ENCODE results near the gene EXOG.
A peak's percentile ranks its signal among the peaks of the same experiment; 100 is the strongest.

Gene EXOG

DNA sequence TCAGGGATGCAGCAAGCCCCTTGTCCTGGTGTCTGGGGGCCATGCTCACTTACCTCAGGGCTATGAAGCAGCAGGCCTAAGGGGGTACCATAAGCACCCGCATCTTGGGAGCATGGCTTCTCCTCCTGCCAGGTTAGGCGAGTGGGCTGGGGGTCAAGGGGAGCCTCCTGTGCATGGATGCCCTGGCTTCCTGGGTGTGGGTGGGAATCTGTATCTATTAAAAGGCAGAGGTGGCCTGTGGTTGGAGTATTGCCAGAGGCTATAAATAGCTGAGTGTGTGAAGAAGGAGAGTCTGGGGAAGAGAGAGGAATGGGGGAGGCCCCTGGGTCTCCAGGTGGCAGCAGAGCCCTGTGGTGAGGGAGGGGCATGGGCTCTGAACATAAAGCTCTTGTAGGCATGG is 22.9 kb upstream of the EXOG start:
- DNase-seq (ENCODE audit: low spot score): no peak

DNA sequence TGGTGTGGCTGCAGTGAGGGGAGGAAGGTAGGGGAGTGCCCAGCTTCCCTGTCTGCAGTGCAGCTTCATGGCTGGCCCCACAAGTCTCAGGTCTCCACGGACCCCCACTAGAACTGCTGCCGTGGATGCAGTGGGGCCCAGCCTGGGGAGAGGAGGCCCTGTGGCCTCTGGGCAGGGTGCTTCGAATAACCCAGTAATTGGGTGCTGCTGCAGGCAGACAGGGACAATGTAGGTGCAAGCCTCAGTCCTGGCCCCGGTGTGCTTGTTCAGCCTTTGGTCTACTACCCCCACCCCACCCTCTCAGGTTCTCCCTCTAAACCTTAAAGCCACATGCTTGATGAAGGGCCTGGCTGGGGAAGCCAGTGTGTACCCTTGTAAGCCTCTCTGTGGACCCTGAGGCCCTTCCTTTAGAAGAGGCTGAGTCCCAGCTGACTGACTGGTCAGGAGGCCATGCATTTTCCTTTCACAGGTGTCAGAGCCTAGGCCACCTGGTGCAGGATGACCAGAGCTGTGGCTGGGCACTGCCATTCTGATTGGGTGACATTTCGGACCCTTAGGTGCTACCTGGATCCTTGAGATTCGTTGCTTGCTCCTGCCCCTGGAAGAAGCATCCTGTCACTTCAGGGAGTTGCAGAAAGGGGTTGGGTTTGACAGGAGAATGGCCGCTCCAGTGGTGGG is 21.1 kb upstream of the EXOG start:
- DNase-seq (ENCODE audit: low spot score): no peak

DNA sequence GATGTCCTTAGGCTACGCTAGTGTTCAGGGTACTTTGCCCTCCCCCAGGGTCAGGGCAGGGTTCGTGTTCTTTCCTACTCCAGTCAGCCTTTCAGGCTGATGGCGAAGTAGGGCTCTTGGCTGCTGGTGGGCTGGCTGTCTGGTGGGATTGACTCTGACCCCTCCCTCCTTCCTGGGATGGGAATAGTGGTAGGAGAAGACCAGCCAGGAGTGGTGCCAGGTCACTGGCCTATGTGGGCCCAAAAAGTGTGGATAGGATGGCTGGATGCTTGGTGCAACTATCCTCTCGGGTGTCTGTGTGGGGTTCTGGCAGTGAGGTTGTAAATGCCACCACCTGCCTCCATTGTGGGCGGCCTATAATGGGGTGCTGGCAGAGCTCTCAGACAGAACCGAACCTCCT is 20.4 kb upstream of the EXOG start:
- DNase-seq (ENCODE audit: low spot score): no peak

DNA sequence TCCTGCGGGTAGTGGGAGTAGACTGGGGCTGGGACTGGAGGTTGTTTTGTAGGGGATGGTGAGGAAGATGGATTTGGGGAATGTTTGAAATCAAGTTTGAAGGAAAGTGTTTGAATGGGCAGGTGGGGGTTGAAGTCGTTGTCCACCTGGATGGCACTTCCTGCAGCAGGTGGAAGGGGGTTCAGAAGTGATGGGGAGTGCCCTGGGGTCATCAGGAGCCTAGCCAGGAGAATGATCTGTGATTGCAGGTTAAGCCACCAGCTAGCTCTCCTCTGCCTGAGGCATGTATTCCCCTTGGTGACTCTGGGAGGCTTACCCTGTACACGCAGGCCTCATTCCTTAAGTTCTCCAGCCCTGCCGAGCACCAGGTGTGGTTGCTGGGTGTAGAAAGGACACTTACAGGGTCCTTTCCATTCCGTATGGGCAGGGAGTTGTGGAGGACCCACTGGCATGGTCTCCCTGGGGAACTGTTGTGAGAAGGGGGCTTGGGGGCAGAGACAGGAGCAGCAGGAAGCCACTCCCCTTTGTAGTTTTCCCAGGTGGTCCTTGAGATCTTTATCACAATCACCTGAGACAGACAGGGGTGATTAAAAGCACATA is 19.9 kb upstream of the EXOG start:
- no peak for DNase-seq (ENCODE audit: low spot score)

DNA sequence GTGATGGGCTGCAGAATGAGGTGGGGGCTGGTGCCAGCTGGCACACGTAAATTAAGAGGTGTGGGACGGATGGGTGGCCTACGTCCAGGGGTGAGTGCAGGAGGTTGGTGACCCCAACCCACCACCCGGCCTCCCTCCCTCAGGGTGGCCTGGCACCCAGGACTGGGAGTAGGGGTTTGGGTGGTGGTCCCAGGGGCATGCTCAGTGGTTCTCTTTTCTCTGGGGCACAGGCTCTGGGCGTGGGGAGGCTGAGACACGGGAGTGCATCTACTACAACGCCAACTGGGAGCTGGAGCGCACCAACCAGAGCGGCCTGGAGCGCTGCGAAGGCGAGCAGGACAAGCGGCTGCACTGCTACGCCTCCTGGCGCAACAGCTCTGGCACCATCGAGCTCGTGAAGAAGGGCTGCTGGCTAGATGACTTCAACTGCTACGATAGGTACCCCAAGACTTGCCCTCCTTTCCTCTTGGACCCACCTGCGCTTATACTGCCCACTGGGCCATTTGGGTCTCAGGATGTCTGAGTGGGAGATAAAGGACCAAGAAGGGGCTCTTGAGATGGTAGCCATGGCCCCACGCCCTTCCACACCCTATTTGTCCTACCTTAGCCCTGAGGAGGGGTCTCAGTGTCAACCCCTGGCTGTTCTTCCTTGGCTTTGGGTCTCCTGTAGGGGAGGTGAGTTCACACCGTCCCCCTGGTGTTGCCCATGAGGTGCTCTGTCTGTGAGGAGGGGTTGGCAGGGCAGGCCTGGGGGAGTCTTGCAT is 18.9 kb upstream of the EXOG start:
- DNase-seq (ENCODE audit: low spot score): no peak

DNA sequence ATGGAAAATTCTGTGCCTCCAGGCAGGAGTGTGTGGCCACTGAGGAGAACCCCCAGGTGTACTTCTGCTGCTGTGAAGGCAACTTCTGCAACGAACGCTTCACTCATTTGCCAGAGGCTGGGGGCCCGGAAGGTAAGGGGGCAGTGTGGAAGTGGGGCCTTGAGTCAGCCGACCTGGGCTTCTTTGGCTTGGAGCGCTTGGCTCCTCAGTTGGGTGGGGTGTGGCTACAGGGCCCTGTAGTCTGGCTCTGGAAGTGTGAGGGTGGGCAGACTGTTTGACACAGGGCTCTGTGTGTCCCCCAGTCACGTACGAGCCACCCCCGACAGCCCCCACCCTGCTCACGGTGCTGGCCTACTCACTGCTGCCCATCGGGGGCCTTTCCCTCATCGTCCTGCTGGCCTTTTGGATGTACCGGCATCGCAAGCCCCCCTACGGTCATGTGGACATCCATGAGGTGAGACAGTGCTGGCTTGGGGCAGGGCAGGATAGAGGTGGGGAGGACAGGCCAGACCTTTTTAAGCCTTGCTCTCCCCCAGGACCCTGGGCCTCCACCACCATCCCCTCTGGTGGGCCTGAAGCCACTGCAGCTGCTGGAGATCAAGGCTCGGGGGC is 18.2 kb upstream of the EXOG start:
- no peak for DNase-seq (ENCODE audit: low spot score)

DNA sequence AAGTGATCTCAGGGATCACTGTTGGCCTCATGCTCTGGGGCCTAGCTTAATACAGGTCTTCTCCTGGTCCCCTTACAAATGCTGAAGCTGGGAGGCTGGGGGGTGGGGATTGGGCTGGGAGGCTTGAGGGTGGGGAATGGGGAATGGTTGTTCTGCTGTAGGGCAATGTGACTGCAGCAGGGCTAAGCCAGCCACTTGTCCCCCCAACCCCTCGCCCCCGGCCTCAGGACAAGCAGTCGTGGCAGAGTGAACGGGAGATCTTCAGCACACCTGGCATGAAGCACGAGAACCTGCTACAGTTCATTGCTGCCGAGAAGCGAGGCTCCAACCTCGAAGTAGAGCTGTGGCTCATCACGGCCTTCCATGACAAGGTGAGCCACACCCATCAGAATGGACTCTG is 17.2 kb upstream of the EXOG start:
- DNase-seq (ENCODE audit: low spot score): no peak

DNA sequence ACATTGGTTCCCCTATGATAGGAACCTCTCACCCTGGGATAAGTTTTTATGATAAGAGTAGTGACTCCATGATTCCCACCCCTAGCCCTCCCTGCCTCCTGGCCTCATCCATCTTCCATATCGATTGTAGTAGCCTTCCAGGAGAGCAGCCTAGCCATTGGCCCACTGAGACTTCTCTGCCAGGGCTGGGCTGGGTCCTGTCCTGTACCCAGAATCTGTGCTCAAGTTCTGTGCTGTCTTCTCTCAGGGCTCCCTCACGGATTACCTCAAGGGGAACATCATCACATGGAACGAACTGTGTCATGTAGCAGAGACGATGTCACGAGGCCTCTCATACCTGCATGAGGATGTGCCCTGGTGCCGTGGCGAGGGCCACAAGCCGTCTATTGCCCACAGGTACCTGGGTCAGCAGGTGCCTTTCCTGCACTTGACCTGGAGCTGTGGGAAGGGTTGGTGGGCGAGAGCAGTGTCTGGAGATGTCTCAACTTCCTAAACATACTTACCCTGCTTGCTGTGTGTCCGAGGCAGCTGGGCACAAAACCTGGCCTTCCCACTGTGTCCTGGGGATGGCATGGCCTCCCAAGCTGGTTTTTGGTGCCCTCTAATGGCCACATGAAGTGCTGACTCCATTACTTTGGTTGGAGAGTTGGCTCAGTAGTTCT is 16.6 kb upstream of the EXOG start:
- DNase-seq (ENCODE audit: low spot score): peak; percentile 90

DNA sequence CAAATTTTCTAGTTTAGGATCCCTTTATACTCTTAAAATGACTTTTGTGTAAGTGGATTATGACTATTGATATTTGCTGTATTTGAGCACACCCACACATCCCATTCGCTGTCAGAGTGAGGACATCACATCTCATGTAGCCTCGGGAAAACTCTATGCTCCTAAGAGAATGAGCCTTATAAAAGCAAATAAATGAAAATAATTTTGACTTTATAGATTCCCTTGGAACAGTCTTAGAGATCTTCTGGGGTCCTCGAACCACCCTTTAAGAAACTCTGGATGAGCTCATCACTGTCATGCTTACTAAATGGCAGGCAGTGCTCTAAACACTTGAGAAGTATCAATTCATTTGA is 16.1 kb upstream of the EXOG start:
- DNase-seq (ENCODE audit: low spot score): no peak

DNA sequence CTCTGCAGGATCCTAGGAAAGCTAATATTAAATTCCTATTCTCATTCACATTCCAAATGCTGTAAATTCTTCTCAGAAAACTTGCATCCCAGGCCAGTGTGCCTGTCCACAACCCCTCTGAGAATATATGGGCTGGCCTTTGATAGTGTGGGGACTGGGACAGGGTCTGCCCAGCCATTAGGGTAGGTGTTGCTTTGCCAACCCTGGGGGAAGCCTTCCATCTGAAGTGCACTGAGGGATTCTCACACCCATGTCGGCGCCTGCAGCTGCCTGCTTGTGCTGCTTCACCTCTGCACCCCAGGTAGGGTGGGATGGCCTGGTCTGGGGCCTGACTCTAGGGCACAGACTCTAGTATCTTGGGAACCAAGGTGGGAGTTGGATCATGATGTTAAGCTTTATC is 15.2 kb upstream of the EXOG start:
- DNase-seq (ENCODE audit: low spot score): no peak

DNA sequence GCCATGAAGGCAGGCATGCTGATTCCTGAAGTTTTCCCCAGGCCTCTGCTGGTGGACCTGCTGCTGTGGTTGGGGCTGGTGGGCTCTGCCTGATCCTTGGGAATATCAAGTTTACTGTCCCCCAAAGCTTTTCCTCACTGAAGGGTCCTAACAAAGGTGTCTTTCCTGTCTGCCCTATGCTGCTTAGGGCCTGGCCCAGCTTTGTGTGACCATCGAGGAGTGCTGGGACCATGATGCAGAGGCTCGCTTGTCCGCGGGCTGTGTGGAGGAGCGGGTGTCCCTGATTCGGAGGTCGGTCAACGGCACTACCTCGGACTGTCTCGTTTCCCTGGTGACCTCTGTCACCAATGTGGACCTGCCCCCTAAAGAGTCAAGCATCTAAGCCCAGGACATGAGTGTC is 13.2 kb upstream of the EXOG start:
- no peak for DNase-seq (ENCODE audit: low spot score)

DNA sequence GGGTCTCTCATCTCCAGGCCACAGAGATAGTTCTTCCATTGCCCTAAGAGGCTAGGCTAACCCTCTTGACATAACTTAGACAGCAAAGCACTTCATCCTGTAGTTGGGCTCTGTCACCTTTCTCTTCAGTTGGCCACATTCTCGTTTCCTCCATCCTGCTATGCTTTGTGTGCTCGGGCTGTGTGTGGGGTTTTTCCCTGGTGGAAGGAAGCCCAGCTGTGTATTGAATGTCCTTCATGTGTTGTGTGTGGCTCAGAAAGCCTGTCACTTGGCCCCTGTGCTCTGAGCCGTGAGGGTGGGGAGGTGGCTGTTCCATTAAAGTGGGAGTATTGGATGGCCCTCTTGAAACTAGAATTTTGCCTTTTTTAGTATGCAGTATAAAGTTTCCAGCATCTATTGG is 8.8 kb upstream of the EXOG start:
- DNase-seq (ENCODE audit: low spot score): no peak

DNA sequence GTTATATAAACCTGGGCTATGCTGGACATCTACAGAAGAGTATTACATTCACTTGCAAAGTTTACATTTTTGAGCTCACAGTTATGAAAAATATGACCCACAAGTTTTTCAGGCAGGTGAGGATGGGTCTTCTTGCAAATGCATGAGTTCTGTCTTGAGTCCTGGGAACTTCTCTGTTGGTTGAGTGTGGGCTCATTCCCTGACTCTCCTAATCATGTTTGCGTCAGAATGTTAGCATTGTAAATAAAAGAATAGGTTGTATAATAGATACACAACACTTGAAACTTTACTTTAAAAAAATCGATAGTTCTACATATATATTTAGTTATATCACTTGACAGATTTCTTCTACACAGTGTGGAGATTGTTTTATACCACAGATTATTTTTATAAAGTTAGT is 7.2 kb upstream of the EXOG start:
- no peak for DNase-seq (ENCODE audit: low spot score)

DNA sequence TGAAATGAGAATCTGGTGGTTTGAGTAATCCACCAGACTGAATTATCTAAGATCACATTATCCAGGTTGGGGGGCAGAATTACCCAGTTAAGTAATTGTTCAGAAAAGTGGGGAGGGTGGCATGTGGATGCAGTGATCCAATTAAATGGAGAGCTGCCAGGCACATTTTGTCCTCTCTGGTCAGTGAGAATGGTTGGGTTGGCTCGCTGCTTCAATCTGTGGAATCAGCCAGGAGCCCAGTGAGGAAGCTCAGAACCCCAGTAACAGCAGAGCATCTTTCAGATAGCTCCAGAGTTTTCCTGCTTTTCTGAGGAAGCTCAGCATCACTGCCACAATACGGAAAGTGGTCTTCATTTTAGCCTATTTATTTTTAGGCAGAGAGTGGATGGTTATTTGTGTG is 6.4 kb upstream of the EXOG start:
- no peak for DNase-seq (ENCODE audit: low spot score)

DNA sequence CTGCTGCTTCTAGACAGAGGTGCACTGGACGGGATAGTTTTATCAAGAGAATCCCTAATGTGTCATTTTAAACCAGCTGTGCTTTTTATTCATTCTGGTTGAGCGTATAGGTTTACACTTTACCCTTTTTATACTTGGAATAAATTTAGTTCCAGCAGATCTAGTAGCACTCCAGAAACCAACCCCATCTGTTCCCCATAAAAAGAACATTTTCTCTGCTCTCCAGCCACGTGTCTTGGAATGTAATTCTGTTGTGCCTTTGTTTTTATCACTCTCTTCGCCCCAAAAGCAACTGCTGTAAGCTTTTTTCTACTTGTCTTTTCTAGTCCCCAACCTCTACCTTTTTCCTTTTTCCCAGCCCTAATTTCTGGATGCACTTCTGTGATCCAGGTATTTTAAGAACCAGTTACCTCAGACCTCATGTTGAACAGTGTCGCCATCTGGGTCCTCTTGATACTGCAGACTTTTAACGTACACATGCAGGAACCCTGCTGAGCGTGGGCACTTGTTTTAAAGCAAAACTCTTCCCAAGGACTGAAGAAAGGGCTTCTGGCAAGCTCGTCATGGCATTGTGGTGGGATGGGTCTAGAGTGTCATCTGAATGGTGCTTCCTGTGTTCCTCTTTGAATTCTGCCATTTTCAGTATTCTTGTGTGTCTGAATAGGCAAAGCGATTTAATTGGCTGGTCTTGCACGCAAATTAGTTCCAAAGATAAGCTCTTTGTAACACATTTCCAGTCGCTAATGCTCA is 5.7 kb upstream of the EXOG start:
- no peak for DNase-seq (ENCODE audit: low spot score)

DNA sequence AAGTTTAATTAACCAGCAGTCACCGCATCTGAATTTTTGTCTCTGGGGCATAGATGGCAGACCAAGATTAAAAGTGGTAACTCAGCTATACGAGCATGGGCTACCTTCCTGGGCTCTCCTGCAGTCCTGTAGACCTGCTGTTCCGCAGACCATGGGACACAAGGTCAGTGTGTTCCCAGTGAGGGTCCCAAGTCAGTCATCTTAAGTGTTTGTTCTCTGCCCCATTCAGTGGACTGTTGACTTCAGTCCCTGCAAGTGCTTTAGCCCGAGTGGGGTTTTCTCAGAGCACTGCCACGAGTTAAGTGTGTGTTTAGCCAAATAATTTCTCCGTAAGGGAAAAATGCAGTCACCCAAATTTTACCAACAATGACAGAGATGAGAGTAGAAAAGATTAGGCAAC is 4.9 kb upstream of the EXOG start:
- no peak for DNase-seq (ENCODE audit: low spot score)

DNA sequence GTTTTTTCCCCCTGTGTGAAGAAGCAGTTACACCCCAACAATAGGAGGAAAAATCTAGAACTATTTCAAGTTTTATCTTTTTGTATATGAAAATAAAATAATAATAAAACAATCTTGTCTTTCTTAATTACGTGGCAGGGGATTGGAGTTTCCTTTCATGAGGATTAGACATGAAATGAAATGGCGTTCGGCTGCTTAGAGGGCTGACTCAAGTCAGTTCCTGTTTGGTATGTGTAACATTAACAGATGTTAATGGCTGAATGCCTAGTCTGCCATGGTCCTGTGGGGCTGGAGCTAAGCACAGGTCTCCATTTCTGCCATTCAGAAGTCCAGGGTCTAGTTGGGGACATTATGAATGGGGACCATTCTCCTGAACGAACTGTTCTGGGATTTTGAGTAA is 3.1 kb upstream of the EXOG start:
- DNase-seq (ENCODE audit: low spot score): no peak

DNA sequence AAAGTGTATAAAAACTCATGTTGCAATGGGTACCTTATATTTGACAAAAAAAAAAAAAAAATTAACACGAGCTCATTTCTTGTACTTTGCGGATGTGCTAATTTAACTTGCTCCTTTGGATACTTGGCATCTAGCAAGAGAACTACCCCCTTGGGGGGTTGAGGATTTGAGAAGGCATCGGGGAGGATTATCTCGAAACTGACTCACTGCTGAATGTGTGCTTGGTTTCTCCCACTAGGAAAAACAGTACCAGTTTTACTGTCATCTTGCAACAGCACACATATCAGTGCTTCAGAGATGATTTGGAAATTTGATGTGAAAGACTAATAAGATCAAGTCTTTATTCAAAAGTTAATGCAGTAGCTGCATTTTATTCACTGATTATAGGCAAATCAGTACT is 891 bp downstream of the EXOG start:
- DNase-seq (ENCODE audit: low spot score): no peak

DNA sequence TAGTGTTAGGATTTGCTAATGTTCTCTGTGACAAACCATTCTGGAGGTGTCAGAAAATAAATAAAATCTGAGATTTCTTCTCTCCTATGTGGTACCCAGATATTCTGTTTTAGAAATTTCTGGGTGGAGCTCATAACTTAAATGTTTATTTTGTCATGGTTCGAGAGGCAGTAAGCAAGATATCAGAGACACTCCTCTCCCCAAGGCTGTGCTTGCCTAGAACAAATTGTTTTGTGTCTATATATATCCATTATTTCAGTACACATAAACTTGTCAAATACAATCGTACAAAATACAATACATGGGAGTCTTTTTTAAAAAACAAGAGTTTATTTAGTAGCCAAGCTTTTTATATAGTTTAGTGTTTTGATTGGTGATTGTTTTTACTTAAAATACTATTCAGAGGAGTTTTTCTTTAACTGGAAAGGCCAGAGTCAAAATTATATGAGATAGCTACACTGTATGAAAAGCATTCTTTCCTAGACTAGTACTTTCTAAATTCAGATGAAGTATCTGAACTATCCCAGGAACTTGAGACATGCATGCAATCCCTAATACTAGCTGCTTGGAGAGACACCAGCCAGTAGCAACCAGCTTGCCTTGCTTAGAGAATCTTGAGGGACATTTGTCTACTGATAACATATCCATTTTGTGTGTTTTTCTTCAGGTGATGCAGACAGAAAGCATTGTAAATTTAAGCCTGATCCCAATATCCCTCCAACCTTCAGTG is 4.7 kb downstream of the EXOG start:
- DNase-seq (ENCODE audit: low spot score): no peak

DNA sequence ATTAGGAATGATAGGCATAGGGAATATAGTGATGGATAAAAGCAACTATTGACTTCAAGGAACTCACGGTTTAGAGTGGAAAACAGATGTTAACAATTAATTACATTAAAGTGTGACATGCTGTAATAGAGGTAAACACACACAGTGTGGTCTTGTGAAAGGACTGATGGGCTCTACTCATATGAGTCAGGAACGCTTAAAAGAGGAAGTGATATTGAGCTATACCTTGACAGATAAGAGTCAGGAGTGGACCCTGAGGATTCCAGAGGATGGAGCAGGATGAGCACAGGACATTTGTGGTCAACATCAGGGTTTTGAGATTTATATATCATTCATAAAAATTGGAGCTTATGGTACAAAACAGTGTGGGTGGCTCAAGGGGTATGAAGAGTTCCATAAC is 11.0 kb downstream of the EXOG start:
- no peak for DNase-seq (ENCODE audit: low spot score)

DNA sequence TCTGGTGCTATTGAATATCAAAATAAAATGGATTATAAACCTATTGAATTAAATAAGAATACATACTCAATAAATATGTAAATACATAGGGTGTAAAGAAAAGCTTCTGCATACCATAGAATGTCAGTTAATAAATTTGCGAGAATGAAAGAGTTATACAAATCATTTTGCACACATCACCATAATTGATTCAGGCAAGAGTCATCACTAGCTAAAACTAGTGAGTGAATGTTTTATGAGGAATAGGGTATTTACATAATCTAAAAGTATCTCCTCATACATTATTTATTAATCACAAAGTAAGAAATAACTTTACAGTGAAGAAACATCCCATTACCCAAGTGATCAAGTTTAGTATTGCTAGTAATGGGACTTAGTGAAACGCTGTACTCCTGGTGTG is 13.6 kb downstream of the EXOG start:
- no peak for DNase-seq (ENCODE audit: low spot score)

Data from COLO829 (cell line).